ENCODE measurements around the gene DCUN1D3. TPM values are rescaled to one million over a fixed set of nuclear protein-coding genes. Genes with fewer than 3 reads are reported as not detected.
A peak's percentile ranks its signal among the peaks of the same experiment; 100 is the strongest.
"Not testable (repeated sequence)": the region's sequence is repeated elsewhere in the genome, so short reads cannot be mapped to it uniquely, and the experiment has no call there.

DCUN1D3 gene
- total RNA-seq, 1 experiment from 2014 or later, result 8.3 TPM

DNA sequence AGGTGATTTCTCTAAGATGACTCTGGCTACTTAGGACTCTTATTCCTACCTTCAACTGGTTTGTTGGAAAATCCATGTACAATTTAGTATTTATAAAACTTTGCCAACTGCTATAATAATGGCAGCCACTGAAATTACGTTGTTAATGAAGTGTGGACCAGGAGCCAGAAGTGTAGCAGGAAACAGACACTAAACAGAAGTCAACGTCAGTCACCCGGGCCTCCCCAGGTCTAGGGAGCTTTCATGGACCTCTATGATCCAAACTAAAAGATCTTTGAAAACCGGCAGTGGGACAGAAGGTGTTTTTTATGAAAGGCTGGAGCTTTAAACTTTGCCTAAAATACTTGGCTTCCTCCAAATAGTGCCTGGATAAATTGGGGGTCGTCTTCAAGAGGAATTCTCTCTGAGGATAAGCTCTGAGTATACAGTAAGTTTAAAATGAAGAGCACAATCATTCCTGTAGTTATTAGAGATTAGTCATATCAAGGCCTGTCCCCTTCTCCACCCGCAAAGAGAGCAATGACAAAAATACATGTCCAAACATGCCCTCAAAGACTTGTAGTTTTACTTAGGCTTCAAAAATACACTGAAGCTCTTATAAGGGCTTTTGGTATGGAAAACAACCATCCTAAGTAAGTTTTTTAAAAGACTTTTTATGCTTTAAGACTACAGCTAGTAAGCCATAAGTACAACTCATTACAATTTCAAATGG, 34.6 kb downstream of the DCUN1D3 start:
- DNase-seq (ENCODE audit: low spot score), result no peak

DNA sequence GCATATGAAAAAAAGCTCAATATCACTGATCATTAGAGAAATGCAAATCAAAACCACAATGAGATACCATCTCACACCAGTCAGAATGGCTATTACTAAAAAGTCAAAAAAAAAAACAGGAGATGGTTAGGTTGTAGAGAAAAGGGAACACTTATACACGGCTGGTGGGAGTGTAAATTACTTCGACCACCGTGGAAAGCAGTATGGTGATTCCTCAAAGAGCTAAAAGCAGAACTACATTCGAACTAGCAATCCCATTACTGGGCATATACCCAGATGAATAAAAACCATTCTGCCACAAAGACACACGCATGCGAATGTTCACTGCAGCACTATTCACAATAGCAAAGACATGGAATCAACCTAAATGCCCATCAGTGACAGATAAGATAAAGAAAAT, 35.8 kb downstream of the DCUN1D3 start:
- DNase-seq (ENCODE audit: low spot score), result not testable (repeated sequence)

DNA sequence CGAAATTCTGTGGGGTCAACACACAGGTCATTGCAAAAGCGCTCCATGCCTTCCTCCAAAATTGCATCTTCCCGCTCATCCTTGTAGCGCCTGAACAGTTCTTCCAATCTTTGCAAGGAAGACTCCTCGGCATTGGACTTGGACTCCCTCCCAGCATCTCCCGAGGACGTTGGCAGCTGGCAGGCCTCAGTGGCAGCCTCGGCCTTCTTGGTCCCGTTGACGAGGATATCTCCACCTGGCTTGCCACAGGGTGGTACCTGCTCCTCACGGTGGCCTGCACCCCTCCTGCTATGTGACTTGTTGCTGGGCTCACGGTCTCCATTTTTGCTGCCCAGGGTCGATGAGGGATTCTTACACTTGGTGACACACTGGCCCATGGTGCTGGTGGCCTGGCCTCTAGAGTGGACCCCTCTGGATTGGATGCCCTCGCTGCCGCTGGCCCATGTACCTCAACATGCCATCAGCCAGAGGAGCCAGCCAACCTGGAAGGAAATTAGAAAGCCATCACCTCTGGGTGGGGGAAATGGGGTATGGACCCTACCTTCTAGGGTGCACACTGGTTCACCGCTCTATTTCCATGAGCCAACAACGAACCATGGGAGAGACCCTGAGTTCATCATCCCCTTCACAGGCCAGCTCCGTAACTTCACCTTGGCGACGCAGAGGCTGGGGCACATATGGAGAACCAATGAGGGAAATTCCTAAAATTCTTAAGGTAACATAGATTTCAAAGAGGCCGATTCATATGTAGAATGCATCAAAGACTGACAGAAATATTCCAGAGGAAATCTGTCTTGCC, 37.8 kb downstream of the DCUN1D3 start:
- DNase-seq (ENCODE audit: low spot score), result no peak

DNA sequence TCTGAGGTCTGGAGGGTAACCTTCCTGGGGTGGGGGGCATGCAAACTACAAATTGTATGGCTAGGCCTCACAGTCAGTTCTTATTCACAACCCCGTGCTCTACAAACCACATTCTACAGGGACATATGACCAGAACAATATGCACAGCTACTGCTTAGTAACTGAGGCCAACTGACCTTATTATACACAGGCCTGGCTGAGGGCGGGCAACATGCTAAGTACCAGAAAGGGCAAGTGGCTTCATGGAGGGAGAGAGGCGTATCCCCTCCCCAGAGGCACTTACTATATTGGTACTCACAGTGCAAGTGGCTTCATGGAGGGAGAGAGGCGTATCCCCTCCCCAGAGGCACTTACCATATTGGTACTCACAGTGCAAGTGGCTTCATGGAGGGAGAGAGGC, 39.2 kb downstream of the DCUN1D3 start:
- not testable (repeated sequence) for DNase-seq (ENCODE audit: low spot score)

DNA sequence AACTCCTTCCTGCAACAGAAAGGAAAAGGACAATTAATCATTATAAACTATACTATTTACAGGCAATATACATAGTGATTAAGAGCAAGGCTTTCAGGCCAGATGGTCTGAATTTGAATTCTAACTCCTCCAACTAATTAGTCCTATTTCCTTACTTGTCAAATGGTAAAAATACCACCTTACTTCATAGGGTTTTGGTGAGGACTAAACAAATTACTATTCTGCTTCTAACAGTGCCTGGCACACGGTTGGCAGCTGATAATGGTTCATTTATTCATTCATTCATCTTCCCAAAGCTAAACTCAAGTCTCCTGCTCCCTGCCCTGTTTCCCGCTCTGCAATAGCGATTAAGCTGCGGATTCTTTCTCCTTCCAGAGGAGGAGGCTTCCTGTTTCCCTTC, 39.8 kb downstream of the DCUN1D3 start:
- DNase-seq (ENCODE audit: low spot score), result no peak

DNA sequence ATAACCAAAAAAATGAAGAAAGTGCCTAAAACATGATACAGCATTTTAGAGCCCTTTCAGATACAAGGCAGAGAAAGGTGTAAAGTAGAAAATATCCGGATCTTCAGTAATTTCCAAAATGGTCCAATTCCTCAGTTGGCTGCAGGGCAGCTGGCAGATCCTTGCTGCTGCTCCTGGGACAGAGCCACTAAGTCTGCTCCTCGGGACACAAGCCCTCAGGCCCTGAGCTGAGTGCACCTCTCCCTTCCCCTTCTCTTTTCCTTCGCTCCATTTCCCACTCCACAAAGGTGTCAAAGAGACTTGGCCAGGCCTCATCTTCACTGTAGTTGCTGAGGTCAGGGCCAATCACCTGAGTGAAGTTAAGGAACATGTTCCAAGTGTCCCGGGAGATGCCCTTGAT, 40.5 kb downstream of the DCUN1D3 start:
- DNase-seq (ENCODE audit: low spot score), result no peak

DNA sequence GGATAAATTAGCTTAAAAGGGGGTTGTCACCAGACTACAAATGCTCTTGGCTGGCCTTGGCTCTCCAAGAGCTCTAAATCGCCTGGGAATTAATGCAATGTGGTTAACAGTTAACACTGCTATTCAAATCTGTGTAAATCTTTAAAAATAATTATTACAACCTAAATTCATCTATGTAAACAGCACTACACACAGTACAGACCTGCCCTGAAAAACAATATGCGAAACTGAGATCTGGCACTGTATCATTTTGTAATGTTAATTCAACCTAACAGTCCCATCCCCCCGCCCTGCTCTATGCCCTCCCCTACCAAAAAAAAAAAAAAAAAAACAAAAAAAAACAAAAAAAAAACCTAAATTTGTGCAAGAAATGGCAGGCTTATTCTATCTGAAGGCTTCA, 40.9 kb downstream of the DCUN1D3 start:
- DNase-seq (ENCODE audit: low spot score), result no peak

DNA sequence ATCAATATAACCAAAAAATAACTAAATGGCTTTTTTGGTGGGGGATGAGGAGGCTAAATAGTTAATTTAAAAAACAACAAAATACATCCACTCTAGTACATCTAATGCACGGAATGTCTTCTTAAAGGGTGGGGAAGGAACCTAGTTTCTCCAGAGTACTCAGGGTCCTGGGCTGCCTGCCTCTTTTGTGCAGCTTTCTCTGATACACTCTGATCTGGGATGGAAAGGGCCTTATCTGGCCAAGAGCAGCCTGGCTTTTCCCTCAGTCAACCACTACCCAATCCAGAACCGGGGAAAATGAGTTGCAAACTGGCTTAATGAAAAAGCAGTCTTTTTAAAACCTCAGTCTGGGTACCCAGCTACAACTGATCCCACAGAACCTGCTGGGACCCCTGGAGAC, 42.9 kb downstream of the DCUN1D3 start:
- no peak for DNase-seq (ENCODE audit: low spot score)

DNA sequence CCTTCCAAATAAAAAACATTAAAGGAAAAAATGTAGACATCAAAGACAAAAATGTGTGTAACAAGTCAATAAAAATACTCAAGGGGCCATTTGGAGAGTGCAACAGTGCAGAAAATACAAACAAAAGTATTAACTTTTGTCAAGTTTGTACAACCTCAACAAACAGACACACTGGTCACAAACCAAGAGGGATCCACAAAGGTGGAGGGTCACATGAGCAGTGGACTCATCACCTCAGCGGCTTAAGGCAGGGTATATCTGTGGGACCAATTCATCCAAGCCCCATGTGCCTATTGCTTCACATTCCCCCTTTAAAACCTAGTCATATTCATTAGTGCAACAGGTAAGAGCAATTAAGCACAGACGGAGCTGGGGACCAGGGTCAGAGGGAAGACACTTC, 45.2 kb downstream of the DCUN1D3 start:
- no peak for DNase-seq (ENCODE audit: low spot score)

DNA sequence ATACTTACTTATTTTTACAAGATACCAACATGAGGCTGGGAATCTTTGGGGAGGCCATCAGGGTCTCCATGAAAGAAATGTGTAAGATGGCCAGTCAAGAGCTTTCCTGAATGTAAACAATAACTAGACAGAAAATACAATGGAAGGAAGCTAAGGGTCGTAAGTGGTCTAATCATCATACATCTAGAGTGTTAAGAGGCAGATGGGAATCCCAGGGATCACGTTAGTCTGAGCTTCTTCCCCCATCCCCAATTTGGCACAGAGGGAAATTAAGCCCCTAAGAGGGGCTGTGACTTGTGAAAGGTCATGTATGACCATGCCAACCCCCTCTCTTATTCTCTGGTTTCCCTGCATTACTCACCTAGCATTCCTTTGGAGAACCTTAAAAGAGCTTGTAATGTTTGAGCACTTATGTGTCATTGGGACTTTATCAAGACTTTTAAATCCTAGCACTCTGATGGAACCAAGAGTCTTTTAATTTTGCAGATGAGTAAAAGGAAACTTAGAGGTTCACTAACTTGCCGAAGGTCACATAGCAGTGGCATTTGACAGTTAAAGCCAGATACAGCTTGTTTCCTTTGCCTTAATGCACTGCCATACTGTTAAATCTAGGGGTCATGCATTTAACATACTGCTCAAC, 46.1 kb downstream of the DCUN1D3 start:
- no peak for DNase-seq (ENCODE audit: low spot score)

DNA sequence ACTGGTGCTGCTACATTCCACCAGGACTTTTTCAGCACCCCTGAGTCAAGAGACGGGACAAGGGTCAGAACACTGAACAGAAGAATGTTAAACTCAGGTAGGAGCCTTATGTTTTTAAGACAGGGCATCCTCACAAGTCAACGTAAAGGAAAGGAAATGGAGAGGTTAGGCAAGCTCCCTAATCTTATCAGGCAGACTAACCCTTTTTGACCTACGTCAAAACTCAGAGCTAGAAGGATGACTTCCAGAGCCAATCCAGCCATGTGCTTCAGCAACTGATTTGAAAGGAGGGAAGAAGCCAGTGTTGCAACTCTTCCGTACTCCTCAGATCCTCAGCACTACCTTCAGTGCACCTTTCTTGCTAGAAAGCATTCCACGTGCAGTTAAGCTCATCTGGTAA, 47.0 kb downstream of the DCUN1D3 start:
- no peak for DNase-seq (ENCODE audit: low spot score)

DNA sequence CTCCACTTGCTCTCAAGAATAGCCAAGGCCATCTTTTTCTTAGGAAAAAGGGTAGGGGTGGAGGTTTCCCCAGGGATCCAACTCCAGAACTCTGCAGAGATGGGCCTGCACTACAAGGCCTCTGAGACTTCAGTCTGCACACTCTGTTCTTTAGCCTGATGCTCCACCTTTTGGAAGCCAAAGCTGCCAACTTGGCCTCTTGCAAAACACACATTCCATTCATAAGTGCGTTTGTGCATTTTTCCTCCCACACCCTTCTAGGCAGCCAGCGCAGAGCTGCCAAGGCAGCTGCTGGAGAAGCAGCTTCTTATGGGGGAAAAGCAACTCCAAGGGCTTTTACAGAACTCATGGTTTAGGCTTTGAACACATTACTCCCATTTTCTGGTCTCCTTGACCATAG, 48.6 kb downstream of the DCUN1D3 start:
- DNase-seq (ENCODE audit: low spot score), result peak; percentile 43

DNA sequence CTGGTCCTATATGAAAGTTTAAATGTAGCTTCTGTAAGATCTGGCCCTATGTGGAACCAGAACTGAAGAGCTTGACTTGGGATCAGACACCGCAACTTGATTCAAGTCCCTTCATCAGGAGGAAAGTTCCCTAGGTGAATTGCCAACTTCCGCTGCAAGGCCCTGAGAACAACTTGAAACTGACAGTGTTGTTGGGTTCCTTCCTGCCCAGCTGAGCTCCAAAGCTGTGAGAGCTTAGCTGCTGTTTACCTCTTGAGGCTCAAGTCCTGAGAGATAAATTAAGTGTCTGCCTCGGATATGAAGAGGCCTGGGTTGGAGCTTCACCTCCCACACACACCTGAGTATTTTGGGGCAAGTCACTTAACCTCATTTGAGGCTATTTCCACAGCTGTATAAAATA, 49.2 kb downstream of the DCUN1D3 start:
- DNase-seq (ENCODE audit: low spot score), result no peak

DNA sequence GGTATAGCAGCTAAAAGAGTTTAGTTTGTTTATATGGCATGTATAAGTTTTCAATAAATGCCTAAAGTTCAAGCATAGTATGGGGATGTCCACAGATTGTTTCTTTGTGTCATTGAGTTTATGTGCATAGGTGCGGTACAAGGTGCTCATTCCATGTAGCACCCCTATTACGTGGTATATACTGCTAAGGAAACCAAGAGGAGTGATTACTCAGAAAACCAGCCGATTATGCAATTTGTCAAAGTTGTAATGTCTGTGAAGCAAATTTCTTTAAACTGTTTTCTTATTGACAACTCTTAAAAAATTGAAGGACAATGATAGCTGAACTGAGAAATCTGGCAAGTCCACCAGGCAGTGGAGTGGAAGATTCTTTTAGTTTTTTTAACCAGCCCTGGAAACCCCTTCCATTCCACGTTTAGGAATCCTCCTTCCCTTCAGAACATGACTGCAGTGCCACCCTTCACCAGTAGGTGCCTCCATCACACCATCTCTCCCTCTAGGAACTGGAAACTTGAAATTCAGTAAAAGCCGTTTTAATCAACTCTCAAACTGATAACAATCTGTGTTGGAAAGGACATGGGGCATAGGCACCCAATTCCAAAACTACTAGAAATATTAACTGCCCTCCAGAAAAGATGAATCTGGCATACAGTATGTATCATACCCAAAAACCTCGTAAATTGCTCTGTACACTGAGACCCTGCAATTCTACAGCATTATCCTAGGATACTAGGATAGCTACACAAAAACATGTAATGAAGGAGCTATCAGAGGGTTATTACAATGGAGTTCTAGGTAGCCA, 50.4 kb downstream of the DCUN1D3 start:
- peak; percentile 50 for DNase-seq (ENCODE audit: low spot score)

DNA sequence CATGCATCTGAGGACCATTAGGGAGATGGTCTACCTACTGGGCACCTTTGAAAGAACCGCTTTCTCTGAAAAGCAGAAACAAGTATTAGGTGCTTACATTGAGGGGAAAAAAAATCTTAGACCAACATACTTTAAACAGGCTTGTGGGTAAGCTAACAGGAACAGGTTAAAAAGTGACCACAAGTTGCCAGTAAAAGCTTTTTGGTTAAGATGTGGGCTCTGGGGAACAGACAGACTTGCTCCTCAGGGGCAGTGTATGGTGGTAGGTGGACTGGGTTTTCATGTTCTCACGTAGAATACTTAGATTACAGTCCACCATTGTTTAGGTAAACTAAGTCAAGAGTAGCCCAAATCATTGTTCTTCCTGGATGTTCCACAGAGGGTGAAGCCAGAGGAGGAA, 52.6 kb downstream of the DCUN1D3 start:
- DNase-seq (ENCODE audit: low spot score), result no peak

DNA sequence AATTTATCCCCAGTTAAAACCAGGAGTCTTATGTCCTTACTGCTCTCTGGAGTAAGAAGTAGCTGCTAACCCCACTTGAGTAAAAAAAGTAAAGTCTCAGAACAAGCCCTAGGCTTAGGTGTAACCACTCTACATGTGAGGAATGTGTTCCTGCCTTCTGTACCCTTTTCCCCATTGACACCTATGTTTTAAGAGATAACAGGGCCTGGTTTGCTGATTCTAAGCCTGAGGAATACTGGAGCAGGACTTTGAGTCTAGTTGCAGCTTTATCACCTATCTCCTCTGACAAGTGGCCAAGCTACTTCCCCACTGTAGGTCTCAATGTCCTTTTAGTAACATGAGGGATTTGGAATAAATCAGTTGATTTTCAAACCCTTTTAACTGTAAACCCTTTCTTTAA, 53.6 kb downstream of the DCUN1D3 start:
- no peak for DNase-seq (ENCODE audit: low spot score)

DNA sequence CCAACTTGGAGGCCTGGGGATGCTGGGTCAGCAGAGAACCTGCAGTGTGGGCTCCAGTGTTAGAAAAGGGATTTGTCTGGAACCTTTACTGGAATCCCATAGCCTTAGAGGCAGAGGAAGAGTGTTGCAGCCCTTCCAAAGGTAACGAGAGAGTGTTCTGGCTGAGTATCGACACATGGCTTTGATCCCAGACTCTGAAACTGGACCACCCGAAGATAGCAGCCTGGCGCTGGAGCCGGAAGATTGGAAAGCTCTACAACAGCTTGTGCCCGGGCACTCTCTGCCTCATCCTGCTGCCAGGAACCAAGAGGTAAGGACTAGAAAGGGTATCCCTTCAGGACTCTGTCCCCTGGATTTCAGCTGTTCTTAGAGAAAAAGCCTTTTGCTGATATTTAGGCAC, 54.1 kb downstream of the DCUN1D3 start:
- DNase-seq (ENCODE audit: low spot score), result no peak

DNA sequence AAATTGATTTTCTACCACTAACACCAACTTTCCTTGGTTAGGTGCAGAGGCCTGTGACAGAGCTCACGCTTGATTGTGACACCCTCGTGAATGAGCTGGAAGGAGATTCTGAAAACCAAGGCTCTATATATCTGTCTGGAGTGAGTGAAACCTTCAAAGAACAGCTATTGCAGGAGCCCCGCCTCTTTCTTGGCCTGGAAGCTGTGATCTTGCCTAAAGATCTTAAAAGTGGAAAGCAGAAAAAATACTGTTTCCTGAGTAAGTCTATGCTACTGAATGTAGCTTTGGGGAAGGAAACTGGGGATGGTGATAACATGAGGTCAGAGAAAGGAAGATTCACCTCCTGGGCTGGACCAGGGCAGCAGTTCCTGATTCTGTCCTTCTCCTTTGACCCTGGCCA, 55.6 kb downstream of the DCUN1D3 start:
- no peak for DNase-seq (ENCODE audit: low spot score)

DNA sequence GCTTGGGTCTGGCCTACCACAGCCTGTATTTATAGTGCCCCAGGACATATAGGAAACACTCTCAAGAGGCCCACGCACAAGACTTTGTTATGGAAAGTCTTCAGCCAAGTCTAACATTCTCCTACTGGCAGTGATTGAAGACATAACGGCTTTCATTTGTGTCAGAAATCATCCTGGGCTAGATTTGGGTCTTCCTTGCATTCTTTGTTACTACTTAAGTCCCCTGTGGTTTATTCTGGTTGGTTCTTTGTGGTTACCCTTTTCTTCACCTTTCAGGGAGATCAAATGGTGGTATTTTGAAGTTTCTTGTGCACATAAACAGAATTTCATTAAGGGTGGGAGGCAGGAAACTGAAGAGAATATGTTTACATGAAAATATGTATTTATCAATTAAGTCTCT, 56.1 kb downstream of the DCUN1D3 start:
- DNase-seq (ENCODE audit: low spot score), result no peak

DNA sequence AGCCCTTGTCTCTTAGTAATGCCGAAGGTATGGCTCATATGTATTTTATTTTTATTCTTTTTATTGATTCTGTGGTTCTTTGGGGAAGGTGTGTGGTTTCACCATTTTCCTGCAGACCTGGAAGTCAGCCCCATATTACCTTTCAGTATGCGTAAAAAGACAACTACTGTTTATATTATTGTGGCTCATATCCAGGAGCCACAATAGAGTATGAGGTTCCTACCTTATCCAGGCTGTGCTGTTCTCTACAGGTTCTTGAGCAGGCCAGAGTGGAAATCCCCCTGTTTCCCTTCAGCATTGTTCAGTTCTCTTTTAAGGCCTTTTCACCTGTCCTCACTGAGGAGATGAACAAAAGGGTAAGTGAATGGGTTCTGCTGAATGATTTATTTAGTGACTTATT, 60.7 kb downstream of the DCUN1D3 start:
- DNase-seq (ENCODE audit: low spot score), result no peak

DNA sequence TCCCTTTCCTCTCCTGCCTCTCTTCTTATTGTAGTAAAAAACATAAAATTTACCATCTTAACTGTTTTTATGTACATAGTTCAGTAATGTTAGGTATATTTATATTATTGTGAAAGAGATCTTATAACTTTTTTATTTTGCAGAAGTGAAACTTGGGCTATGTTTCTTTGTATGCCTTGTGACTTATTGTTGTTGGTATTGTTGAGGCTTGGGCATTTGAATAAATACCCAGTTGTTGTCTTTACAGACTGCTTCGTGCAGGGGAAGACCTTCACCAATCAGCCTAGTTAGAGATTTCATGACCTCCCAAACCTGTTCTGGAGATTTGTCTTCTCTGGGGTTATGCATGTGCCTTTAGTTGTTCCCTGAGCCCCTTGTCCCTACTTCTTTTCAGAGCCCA, 61.9 kb downstream of the DCUN1D3 start:
- DNase-seq (ENCODE audit: low spot score), result no peak

DNA sequence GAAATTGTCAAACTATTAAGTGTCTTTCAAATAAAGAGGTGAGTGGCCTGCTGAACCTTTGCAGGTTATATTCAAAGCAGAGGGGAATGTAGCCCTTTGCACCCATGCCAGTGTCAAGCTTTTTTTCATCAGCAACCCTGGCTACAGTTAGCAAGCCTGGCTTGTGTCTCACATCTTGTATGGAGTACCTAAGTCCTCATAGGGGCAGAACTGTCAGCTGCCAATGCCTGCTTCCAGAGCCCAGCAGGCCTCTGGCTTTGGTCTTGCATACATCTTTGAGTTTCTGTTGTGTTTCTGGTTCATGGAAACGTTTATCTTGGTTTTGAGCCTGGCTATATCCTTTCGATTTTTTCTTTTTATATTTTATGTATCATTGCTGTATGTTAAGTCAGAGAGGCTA, 67.1 kb downstream of the DCUN1D3 start:
- no peak for DNase-seq (ENCODE audit: low spot score)

Data from H4 (cell line).